RWPE2 (cell line): ENCODE data around the gene STRIP1.

ENCODE experiments used
- ATAC-seq: fragments of 200-7000 bp; cut with Tn5 transposase; 3 replicates; pipeline ENCODE4 v1.9.1; 2021; ENCODE audit warnings: low read depth
- DNase-seq: peaks from one replicate; pipeline ENCODE4 v3.0.0-alpha.2; 2020; ENCODE audit warnings: low spot score
- H3K27ac ChIP-seq: fragments of 450-650 bp; 2 replicates; pipeline ENCODE4 v1.5.1; 2017; ENCODE audit warnings: mild to moderate bottlenecking; ENCODE audit not compliant: poor library complexity, severe bottlenecking
- H3K27me3 ChIP-seq: fragments of 250-450 bp; sonication (Bioruptor Pico); 2 replicates; pipeline ENCODE4 v1.5.1; 2021; ENCODE audit warnings: mild to moderate bottlenecking, moderate library complexity; ENCODE audit not compliant: insufficient read depth, poor library complexity, severe bottlenecking
- H3K36me3 ChIP-seq: fragments of 250-450 bp; sonication (Bioruptor Pico); 2 replicates; pipeline ENCODE4 v1.5.1; 2020; ENCODE audit warnings: low read depth, mild to moderate bottlenecking, moderate library complexity
- H3K4me1 ChIP-seq: fragments of 250-450 bp; sonication (Bioruptor Pico); 2 replicates; pipeline ENCODE4 v1.5.1; 2021; ENCODE audit warnings: mild to moderate bottlenecking, moderate library complexity; ENCODE audit not compliant: insufficient read depth, poor library complexity, severe bottlenecking
- H3K4me3 ChIP-seq: fragments of 250-450 bp; sonication (Bioruptor Pico); 2 replicates; pipeline ENCODE4 v1.5.1; 2021; ENCODE audit warnings: mild to moderate bottlenecking, moderate library complexity; ENCODE audit not compliant: severe bottlenecking
- H3K9me3 ChIP-seq: fragments of 250-450 bp; sonication (Bioruptor Pico); 2 replicates; pipeline ENCODE4 v1.5.1; 2021; ENCODE audit warnings: mild to moderate bottlenecking, moderate library complexity; ENCODE audit not compliant: severe bottlenecking
- CTCF ChIP-seq: fragments of 450-650 bp; IDR thresholded peaks from one replicate; pipeline ENCODE4 v1.5.1; 2017; ENCODE audit warnings: mild to moderate bottlenecking, moderate library complexity; ENCODE audit not compliant: poor library complexity, severe bottlenecking

STRIP1 gene

DNA sequence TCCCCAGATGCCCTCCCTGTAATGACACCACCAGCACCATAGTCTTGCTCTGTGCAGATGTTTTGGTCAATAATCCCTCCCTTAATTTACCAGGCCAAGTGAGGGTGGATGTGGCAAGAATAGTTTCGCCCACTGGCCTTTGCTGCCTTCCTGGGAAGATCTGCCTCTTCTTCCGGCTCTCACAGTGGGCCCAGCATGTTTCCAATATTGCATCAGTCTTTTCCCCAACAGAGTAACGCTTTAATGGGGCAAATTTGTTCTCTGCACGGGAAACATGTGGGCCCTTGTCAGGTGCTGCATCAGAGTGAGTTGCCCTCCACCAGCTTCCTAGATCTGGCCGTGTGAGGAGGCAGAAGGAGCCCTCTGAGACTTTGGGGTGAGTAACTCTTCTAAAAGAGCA lies 48.1 kb downstream of the STRIP1 start:
- no peak overlapping the region for H3K27ac ChIP-seq
- H3K36me3 ChIP-seq = no peaks in the 10 kb centered on the region
- ATAC-seq = no peak
- H3K4me1 ChIP-seq = no peaks in the 10 kb centered on the region
- H3K4me3 ChIP-seq = no peak overlapping the region
- no peak for DNase-seq
- peaks cover 53% of the 10 kb centered on the region for H3K27me3 ChIP-seq
- TF ChIP-seq CTCF = no peak
- H3K9me3 ChIP-seq = no peaks in the 10 kb centered on the region

DNA sequence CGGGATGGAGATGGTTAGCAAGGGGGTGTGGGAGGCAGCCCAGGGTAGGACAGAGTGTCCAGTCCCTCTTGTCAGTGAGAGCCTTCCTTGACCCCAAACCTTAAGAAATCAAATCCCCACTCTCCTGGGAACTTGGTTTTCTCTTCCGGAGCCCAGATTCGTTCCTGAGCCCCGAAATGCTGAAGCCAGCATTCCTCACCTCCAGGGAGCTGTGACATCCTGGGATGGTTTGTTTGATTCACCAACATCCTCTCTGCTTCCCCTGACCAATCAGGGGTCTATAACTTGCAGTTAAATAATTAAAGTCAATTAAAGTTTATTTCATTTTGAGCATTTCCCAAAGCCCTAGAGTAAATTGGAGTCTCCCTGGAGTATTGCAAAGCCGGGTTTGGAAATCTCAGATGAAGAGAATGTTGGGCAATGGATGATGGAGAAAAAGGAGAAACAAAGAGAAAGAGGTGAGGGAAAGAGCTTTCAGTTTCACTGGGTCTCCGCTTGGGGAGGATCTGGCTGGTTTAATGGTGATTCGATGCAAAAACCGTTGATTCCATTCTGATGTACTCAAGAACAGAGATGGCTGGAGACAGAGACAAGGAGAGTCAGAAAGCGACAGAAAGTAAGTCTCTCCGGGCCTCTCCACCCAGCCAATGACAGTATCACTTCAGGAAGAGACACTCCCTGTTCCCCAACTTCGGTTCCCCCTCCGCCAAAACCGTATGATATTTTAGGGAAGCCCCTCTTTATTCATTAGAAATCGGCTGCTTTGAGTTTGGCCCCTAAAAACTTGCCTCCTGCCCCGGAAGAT lies 48.8 kb downstream of the STRIP1 start:
- Histone ChIP-seq H3K4me1 (no peaks in the 10 kb centered on the region), H3K9me3 (no peaks in the 10 kb centered on the region), H3K27me3 (peaks cover 56% of the 10 kb centered on the region), H3K4me3 (no peak overlapping the region), H3K36me3 (no peaks in the 10 kb centered on the region), H3K27ac (no peak overlapping the region)
- no peak for TF ChIP-seq CTCF
- ATAC-seq = no peak
- DNase-seq = no peak

GRCh38 chr1:110083866-110084226 lies 49.4 kb downstream of the STRIP1 start:
- peaks cover 56% of the 10 kb centered on the region for H3K27me3 ChIP-seq
- H3K4me1 ChIP-seq = no peaks in the 10 kb centered on the region
- no peak overlapping the region for H3K27ac ChIP-seq
- H3K36me3 ChIP-seq = no peaks in the 10 kb centered on the region
- H3K4me3 ChIP-seq = no peak overlapping the region
- DNase-seq = no peak
- H3K9me3 ChIP-seq = no peaks in the 10 kb centered on the region
- ATAC-seq = no peak; the same call in 2 of the 3 replicates
- no peak for TF ChIP-seq CTCF

DNA sequence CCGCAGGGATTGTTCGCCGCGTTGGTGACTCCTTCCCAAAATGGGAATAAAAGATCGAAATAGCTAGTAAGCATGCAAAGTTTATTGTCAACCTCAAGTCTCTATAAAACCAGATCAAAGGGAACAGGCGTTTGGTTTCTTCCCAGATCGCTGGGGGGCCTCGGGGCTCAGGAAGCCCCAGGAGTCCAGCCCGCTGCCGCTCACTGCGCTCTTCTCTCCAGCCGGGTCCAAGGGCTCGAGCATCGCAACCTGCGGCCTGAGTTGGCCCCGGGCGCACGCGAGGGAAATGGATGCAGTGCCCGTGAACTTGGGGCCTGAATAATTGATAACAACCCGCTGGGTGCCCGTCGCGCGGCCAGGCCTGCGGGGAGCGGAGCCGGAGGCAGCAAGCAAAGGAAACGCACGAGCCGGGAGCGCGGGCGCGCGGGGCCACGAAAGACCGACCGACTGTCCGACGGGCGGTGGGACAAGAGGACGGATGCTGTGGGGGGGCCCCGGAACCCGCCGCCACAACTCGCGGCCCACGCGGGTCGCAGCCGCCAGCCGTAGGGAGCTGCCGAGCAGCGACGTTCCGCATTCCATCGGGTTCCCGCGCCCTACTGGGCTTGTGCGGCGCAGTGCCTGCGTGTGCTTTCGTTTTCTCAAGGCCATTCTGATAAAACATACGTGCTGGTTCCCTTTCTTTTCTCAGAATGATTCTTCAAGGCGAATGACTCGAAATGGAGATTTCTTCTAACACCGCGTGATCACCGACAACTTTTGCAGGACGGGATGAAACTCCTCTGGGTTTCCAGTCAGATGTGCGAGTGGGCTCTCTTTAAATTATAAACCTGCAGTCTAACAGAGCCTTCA lies 50.0 kb downstream of the STRIP1 start:
- H3K9me3 ChIP-seq = no peaks in the 10 kb centered on the region
- DNase-seq (no peak), ATAC-seq (0 out of 3 replicates have a peak, but pooled peaks have one; percentile 8)
- no peak for TF ChIP-seq CTCF
- H3K4me1 ChIP-seq = no peaks in the 10 kb centered on the region
- peak overlapping the region; percentile 6 for H3K4me3 ChIP-seq
- H3K36me3 ChIP-seq = no peaks in the 10 kb centered on the region
- no peak overlapping the region for H3K27ac ChIP-seq
- H3K27me3 ChIP-seq = peaks cover 56% of the 10 kb centered on the region
